GM23338 (cell line): ENCODE measurements around the gene TNNT2.

Source experiments
- CREB1 ChIP-seq: fragments of 250-450 bp; sonication (Bioruptor Pico); IDR thresholded peaks from 2 replicates; pipeline ENCODE4 v1.5.0; 2020; ENCODE audit warnings: low read depth, mild to moderate bottlenecking, moderate library complexity
- EZH2 ChIP-seq: fragments of 200-600 bp; sonication (generic); IDR thresholded peaks from one replicate; pipeline ENCODE4 v1.8.0; 2017; ENCODE audit warnings: antibody characterized with exemption, mild to moderate bottlenecking, low read depth; ENCODE audit not compliant: unreplicated experiment
- EZH2phosphoT487 ChIP-seq: fragments of 200-600 bp; sonication (generic); IDR thresholded peaks from one replicate; pipeline ENCODE4 v1.8.1; 2018; ENCODE audit warnings: antibody characterized with exemption; ENCODE audit not compliant: unreplicated experiment
- JUNB ChIP-seq: IDR thresholded peaks from one replicate; pipeline ENCODE4 v1.6.1; 2016; ENCODE audit warnings: antibody characterized with exemption; ENCODE audit not compliant: unreplicated experiment
- NANOG ChIP-seq: IDR thresholded peaks from 2 replicates; pipeline ENCODE4 v1.6.1; 2016; ENCODE audit warnings: antibody characterized with exemption, borderline replicate concordance
- POLR2AphosphoS5 ChIP-seq: IDR thresholded peaks from 2 replicates; pipeline ENCODE4 v1.6.1; 2016; ENCODE audit warnings: antibody characterized with exemption, low read depth
- REST ChIP-seq: IDR thresholded peaks from one replicate; pipeline ENCODE4 v1.6.1; 2018; ENCODE audit warnings: antibody characterized with exemption; ENCODE audit not compliant: unreplicated experiment
- STAT1 ChIP-seq: IDR thresholded peaks from one replicate; pipeline ENCODE4 v1.6.1; 2016; ENCODE audit warnings: antibody characterized with exemption; ENCODE audit not compliant: unreplicated experiment
- ZNF114 ChIP-seq: fragments of 250-450 bp; sonication (Bioruptor Pico); IDR thresholded peaks from 2 replicates; pipeline ENCODE4 v1.5.0; 2020; ENCODE audit warnings: mild to moderate bottlenecking, moderate library complexity
- ZNF331 ChIP-seq: fragments of 250-450 bp; sonication (Bioruptor Pico); IDR thresholded peaks from 2 replicates; pipeline ENCODE4 v1.5.0; 2020; ENCODE audit warnings: low read depth, mild to moderate bottlenecking, moderate library complexity
- TF ChIP-seq, protein P1 (sequence below), 2 experiments: fragments of 200-600 bp in 1 of 2; sonication (generic) in 1 of 2; conservative IDR thresholded peaks; 2 replicates each; pipeline versions ENCODE4 v1.5.1 to v1.6.1; 2016 to 2017; ENCODE audit warnings: antibody characterized with exemption in 2 of 2, low read depth in 2 of 2, mild to moderate bottlenecking in 2 of 2, moderate library complexity in 1 of 2
- TF ChIP-seq, protein P2 (sequence below): IDR thresholded peaks from 2 replicates; pipeline ENCODE4 v1.6.1; 2016; ENCODE audit warnings: antibody characterized with exemption

- TF ChIP-seq POLR2AphosphoS5 (no peak), REST (no peak), EZH2 (no peak), NANOG (no peak), EZH2phosphoT487 (no peak), JUNB (no peak), STAT1 (no peak), ZNF331 (CRISPR knock-in tag) (no peak), CREB1 (CRISPR knock-in tag) (no peak), ZNF114 (no peak)
- TF ChIP-seq, protein P1, sequence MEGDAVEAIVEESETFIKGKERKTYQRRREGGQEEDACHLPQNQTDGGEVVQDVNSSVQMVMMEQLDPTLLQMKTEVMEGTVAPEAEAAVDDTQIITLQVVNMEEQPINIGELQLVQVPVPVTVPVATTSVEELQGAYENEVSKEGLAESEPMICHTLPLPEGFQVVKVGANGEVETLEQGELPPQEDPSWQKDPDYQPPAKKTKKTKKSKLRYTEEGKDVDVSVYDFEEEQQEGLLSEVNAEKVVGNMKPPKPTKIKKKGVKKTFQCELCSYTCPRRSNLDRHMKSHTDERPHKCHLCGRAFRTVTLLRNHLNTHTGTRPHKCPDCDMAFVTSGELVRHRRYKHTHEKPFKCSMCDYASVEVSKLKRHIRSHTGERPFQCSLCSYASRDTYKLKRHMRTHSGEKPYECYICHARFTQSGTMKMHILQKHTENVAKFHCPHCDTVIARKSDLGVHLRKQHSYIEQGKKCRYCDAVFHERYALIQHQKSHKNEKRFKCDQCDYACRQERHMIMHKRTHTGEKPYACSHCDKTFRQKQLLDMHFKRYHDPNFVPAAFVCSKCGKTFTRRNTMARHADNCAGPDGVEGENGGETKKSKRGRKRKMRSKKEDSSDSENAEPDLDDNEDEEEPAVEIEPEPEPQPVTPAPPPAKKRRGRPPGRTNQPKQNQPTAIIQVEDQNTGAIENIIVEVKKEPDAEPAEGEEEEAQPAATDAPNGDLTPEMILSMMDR (conservative IDR thresholded peaks at IDR 0.05; ENCODE audit: low read depth in 2 of 2), result no peak
- TF ChIP-seq, protein P2, sequence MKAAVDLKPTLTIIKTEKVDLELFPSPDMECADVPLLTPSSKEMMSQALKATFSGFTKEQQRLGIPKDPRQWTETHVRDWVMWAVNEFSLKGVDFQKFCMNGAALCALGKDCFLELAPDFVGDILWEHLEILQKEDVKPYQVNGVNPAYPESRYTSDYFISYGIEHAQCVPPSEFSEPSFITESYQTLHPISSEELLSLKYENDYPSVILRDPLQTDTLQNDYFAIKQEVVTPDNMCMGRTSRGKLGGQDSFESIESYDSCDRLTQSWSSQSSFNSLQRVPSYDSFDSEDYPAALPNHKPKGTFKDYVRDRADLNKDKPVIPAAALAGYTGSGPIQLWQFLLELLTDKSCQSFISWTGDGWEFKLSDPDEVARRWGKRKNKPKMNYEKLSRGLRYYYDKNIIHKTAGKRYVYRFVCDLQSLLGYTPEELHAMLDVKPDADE, result no peak
Observed at GRCh38 chr1:201320168-201320788, 57.2 kb downstream of the TNNT2 start.
